GM21515 (cell line): ENCODE data around the gene TMEM255B.

Experiments used
- ATAC-seq: cut with Tn5 transposase; IDR thresholded peaks from one replicate; pipeline ENCODE4 v1.9.1; 2021; ENCODE audit not compliant: unreplicated experiment

The TMEM255B gene

DNA sequence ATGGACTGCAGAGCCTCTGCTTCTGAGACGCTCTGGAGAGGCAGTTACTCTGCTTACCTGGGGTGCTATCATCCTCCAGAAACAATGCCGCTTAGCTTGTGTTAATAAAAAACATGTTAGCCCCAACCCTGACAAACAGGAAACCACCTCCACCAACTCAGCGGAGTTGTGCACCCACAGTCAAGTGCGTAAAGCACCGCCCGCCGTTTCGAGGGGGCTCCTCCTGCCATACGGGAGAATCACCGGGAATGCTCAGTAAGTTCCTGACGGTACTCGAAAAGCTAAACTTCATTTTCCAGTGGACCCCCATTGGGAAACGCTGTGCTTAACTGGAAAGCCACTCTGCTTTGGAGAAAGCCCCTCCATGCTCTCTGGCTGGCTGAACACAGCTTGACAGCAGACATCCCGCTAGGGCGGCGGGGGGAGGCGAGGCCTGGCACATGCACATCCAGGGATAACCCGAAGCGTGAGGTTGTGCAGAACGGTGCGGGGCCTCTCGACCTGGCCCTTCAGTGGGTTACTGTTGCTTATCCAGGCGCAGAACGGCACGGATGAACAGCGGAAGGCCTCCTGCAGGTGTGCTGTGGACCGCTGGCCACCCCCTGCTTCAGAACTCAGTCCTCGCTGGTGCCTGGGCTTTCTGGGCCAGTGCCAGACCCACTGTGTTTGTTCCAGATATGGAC, 87.8 kb downstream of the TMEM255B start:
- ATAC-seq, result no peak

- ATAC-seq, result no peak
Measured at GRCh38 chr13:113848020-113848419, 89.0 kb downstream of the TMEM255B start.

DNA sequence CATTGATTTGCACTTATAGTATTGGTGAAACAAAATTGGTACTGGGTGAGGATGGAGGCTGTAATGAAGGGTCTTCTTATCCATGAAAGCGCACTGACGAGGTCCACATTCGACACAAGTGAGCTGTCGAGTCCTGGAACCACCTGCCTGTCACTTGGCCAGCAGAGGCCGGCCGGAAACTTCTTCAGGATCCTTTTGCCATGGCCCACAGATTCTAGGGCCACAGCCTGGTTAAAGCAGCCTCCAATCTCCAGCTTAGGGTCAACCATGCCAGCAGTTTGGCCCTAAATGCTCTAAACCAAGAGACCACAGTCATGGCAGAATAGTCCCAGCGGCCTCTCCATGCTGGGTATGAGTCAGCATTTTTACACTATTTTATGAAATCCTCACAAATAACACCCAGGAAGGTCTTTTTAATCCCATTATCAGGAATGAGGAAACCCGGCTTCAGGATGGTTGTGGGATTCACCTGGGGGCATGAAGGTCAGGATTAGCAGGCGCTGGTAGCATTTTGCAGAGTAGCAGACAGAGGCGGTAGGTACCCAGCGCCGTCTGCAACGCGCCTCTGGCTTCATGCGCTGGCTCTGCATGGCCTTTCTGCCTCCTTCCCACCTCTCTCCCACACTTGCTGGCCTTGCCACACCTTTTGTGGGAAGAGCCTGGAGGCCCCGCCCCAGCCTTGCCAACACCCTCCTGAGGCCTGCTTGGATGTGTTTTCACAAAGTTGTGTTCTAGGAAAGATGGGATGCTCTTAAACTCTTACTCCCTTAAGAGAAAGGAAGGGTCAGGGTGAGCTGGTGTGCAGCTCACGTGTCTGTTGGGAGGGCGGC, 89.6 kb downstream of the TMEM255B start:
- no peak for ATAC-seq

GRCh38 chr13:113849546-113849945, 90.5 kb downstream of the TMEM255B start:
- ATAC-seq, result no peak

- ATAC-seq, result no peak
Measured at GRCh38 chr13:113849981-113850721, 91.1 kb downstream of the TMEM255B start.

DNA sequence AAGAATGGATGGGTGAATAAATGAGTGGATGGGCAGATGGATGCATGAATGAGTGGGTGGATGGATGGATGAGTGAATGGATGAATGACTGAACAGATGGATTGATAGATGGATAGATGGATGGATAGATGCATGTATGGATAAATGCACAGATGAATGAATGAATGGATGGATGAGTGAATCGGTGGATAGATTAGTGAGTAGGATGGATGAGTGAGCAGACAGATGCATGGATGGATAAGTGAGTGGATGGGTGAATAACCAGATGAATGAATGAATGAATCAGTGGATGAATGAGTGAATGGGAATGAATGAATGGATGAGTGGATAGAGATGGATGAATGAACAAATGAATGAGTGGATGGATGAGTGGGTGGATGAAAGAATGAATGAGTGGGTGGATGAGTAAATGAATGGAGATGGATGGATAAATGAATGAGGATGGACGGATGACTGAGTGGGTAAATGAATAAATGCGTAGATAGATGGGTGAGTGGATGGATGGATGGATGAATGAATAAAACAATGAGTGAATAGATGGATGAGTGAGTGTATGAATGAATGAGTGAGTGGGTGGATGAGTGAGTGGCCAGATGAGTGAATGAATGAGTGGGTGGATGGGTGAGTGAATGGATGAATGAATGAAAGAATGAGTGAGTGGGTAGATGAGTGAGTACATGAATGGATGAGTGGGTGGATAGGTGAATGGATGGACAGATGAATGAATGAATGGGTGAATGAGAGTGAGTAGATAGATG, 91.9 kb downstream of the TMEM255B start:
- ATAC-seq, result no peak

GRCh38 chr13:113851480-113851803, 92.4 kb downstream of the TMEM255B start:
- no peak for ATAC-seq

- no peak for ATAC-seq
Measured at GRCh38 chr13:113851826-113852535, 93.0 kb downstream of the TMEM255B start.

DNA sequence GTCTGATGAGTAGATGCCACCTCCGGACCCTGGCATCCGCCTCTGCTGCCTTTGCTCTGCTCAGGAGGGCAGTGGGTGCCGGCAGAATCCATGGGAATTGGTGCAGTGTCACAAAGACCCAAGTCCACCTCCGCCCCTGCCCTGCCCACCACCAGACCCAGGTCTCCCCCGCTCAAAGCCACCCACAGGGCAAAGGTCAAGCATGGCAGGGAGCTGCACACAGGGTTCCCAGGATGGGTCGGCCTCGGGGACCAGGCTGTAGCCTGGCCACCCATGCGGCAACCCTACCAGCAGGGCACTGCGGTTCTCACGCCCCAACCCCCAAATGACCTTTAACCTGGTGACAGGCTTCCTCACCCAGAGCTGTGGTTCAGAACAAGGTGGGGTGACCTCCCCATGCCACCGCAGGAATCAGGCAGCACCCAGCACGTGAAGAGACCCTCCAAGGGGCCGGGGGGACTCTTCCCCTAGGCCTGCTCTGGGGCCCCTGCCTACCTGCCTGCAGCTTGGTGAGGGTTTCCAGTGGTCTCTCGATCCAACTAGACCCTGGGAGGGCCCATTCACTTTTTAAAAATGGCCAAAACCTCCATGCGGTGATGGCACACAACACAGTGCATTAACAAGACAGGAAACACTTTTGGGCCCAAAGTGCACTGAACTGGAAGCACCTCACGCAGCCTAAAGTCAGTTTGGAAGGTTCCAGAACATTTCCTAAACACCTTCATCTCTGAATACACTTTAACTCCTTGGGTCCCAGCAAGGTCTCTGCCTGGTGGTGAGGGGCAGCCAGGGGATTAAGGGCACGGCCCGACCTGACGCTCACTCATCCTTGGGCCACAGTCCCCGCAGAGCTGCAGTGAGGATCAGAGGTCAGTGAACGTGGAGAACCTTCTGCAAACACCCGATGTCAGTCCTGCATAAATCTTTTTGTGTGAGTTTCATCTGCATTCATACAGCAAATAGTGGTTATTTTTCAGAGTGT, 93.8 kb downstream of the TMEM255B start:
- no peak for ATAC-seq

- no peak for ATAC-seq
Measured at GRCh38 chr13:113853518-113854237, 94.7 kb downstream of the TMEM255B start.

DNA sequence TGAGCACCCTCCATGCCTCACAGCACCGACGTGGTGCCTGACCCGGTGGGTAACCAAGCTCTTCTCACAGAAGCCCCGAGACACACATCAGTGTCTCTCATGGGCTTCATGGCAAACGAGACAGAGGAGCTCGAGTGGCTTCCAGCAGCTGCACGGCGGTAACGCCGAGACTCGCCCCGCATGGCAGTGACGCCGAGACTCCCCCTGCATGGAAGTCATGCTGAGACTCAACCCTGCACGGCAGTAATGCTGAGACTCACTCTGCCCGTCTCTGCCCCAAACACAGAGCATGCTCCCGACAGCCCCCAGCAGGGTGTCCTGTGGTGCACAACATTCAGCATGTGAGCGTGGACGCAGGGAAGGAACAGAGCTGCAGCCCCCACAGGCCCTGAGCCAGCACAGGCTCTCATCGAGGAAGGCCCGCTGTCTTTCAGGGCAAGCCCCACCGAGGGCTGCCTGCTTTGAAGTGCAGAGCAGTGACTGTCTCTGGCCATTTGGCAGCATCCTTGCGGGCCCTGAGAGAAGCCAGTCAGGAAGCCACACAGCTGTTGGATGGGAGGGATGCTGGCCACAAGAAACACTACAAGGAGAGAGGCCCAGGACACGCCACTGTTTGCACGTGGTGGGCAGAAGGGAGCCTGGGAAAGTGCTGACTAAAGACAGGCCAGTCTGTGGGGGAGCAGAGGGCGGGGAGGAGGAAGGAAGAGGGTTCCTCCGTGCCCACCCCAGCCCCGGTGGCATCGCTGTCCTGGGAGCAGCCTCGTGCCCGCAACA, 95.4 kb downstream of the TMEM255B start:
- no peak for ATAC-seq

DNA sequence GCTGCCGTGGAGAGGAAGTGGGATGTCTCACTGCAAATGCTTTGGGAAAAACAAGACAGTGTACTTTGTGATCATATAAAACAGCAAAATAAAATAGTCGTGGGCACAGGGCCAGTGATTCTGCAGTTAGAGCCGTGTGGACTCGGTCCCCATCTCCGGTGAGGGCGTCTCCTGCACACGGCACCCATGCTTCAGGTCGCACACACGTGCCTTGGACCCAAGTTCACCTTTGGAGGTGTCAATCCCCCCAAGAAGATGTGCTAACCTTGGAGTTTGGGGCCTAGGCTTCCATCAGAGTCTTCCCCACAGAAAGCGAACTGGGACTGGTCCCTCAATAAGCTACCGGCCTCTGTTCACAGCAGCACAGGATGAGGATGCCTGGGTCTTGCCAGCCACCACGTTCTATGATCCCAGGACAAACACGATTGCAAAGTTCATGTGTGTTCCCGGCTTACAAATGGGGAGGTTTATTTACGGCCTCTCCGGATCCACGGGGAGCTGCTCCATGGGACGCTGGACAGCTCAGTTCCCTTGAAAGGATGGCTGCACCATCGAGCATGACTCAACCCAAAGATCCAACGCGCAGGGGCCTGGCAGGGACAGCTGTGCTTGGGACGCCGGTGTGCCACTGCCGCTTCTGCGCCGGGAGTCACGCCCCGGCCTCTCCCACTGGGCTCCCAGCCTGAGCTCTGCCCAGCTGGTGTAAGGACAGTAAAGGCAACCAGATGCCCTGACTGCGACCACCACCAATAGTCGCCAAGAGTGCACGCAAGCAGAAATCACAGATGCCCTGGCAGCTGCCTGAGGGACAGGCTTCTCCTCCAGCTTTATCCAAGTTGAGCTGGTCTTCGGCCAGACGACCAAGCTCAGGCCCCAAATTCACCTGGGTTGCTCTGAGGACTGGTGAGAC, 96.2 kb downstream of the TMEM255B start:
- ATAC-seq, result no peak

DNA sequence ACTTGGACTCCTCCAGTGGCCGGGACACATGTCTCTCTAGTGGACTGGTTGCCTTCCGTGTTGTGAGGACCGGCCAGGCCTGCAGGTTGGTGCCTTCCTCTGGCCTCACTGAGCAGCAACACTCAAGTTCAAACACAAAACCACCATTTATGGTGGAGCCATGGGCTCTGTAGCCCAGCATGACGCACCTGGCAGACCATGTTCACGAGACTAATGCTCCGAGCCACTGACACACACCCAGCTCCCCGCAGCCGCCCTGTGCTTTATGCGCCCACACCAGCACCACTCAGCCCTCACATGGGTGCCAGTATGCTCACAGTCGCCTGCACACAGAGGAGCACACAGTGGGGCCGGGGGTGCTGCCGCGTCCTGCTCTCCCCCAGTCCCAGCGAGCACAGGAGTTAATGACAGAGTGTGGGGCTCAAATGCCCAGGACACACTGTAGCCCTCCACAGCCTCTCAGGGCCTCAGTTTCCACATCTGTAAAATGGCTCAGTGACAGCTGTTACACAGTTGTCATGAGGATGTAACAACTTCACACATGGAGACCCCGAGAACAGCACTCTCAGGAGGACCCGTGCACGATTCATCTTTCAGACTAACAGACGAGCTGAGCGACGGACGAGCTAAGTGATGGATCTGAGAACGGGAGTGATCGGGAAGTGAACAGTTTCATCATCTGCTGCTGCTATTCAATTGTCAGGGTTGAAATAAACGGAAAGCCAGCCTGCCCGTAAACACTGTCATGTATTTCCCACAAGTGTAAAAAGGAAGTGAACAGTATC, 97.1 kb downstream of the TMEM255B start:
- ATAC-seq, result no peak

DNA sequence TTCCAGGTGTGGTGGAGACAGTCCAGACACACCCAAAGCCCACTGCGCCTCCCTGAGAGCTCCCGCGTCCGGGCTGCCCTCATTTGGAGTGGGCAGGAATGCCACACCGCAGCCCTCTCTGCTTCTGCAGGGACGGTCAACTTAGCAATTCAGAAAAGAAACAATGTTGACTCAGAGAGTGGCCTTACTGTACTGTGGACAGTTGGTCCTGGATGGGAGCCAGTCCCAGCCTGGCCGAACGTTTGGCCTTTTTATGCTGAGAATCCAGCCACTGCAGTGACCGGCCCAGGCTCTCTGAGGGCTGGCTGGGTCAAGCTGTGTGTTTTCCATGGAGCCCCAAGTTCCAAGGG, 97.7 kb downstream of the TMEM255B start:
- ATAC-seq, result no peak

- no peak for ATAC-seq
Measured at GRCh38 chr13:113857531-113858195, 98.6 kb downstream of the TMEM255B start.
